Hematopoietic multipotent progenitor cell (in vitro differentiated cells): Measurements from ENCODE around the gene LRRC31. TPM values are rescaled to one million over a fixed set of nuclear protein-coding genes. Genes with fewer than 3 reads are reported as not detected.

Experiments used
- DNase-seq, 3 donors: peaks; one replicate each; pipeline ENCODE4 v3.0.0-alpha.2; 2011 to 2015; ENCODE audit warnings: low read depth in 2 of 3, low spot score in 2 of 3
- total RNA-seq: library from RNA; depleted of rRNA; stranded (reverse); fragments of >200 nt; gene quantifications from one replicate; pipeline ENCODE4 v1.2.3, GENCODE V29; 2012

LRRC31 gene
- total RNA-seq, 1 donor: not detected

GRCh38 chr3:169815590-169816150 is 54.1 kb downstream of the LRRC31 start:
- peak in 1 of 3 donors; percentile 25 for DNase-seq

DNA sequence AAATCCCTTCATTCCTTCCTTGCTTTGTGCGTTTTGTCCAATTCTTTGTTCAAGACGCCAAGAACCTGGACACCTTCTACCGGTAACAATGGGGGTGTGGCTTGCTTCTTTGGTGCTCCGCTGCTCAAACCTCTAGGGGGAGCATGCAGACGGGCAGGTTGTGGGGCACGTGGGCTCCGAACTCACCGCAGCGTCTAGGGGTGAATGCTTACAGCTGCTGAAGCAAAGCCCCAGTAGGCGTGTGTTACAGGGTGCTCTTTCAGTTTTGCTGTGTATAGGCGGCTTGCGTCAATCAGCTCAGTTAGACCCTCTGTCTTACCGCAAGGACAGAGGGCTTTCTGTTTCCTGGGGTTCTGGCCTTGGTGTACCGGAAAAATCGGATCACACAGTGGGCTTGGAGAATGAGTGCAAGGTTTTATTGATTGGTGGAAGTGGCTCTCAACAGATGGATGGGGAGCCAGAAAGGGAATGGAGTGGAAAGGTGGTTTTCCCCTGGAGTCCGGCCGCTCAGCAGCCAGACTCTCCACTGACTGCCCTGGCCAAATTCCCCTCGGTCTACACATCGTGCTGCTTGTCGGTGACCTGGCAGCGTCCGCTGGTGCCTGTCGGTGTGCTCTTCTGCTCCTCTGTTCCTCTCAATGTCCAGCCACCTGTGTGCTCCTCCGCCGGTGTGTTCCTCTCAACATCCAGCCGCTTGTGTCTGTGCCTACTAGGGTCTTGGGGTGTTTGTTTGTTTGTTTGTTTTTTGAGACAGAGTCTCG is 55.8 kb downstream of the LRRC31 start:
- peak; percentile 29 to 87 (median 81) for DNase-seq

GRCh38 chr3:169813278-169813677 is 56.5 kb downstream of the LRRC31 start:
- DNase-seq: no peak

GRCh38 chr3:169812332-169813235 is 57.2 kb downstream of the LRRC31 start, which contains the start of the genes LRRC34 and LRRIQ4:
Gene LRRC34, minus strand, starts transcription at chr3:169812904. Its CDS starts 356 bp downstream, at chr3:169812548.
Gene LRRIQ4, plus strand, starts transcription at chr3:169812870. Its CDS starts 9,052 bp downstream, at chr3:169821922.
- peak; percentile 24 to 74 (median 59) for DNase-seq

DNA sequence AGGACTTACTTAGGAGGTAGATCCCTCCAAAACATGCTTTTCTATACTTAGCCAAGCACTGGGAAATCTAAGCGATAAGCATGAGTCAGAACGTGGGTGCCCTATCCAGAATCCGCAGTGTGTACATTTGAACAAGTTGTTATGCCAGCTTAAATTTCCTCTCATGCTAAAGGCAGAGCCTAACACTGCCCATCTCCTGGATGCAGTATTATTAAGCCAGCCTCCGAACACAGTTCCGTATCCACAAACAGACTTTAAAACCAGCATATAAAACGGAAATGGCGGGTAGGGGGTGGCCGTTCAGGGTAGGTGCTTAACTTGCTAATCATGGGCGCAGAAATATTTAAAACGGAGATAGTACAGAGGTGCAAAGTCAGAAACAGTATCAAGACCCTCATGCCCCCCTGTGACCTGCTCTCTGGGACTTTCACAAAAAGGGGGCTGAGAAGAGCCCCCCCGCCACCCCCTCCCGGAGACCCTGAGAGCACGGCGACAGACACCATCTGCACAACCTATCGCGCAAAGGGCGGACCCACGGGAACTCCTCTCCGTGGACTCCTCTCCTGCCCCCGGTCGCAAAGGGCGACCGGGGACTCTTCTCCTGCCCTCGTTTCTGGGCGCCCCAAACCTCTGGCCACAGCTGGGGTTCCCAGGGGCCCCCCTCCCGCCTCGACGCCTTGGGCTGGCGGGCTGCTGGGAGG is 58.0 kb downstream of the LRRC31 start:
- peak; percentile 10 to 68 (median 56) for DNase-seq

DNA sequence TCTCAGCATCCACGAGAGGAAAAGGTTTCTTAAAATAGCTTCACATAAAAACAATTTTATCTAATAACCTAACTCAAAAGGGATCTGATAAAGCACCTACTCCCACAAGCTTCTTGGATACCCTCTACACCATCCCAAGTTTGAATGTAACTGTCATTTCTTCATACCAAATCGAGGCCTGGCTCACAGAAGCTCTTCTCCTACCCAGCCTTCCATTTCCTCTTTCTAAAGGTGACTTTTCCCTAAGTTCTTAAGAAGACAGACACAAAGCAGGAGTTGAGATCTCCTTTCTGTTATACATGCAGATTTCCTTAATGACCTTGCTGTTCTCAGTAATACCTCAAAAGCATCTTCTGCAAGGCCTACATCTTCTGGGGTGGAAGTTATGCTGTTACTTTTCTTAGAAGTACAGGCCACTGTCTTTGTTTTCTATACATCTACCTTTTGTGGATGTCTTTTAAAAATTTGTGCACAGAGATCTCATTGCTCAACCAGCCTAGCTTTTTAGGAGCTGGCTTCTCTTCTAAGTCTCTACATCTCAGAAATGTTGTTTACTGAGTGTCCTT is 60.4 kb downstream of the LRRC31 start:
- no peak for DNase-seq

DNA sequence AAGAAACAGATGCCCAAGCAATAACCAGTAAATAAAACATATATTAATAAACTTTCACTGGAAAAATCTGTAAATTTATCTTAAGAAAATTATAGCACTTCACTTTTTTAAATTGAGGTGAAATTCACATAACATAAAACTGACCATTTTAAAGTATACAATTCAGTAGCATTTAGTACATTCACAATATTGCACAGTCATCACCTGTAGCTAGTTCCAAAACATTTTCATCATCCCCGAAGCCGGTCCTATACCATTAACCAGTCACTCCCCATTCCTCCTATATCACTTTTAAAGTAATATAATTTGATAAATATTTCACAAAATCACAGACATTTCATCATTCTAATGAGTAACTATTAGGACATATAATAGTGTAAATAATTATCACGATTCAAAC is 65.1 kb downstream of the LRRC31 start:
- DNase-seq: no peak

DNA sequence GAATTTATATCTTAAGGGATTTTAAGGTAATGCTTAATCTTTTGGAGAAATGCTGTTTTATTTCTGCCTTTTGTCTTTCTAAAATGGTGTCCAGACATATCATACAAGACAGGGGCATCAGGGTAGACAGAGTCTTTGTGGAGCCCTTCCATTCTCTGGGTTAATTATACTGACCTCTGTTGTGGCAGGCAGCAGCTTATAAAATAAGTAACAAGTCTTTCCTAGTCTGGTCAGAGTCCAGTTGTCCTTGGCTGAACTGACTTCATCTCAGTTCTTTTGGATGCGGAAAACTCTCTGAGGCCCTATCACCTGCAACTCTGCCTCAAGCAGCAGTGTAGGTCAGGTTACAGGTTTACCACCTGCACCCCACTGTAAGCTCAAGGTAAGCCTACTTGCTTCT is 77.4 kb downstream of the LRRC31 start:
- no peak for DNase-seq

DNA sequence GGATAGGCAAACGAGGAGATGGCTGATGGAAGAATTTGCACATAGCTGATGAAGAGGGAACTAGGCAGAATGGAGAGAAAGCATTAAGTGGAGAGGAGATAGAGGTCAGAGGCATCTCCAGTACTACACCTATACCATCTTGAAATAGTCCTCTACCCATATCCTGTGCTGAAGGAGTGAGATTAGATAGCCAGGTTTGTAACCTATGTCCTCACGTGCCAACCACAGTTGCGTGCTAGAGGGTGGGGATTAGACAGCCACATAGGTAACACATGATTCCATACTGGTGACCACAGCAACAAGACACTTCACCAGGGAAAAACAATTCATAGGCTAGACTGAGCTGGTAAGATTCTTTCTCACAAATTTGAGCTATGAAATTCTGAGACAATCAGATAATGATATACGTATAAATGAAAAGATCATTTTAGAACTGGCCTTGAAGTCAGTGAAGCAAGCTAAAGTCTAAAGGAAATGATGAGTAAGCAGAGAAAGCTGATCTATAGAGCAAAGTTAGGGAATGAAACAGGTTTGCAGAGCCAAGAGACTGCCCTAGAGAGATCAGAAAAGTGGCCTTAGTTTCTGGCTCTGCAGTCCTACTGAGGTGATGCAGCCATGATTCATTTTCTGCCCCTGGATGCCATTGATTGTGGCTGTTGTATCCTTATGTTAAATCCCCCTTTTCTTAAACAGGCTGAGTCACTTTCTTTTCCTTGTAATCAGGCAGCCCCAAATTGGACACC is 78.9 kb downstream of the LRRC31 start:
- DNase-seq: no peak

- DNase-seq: no peak
Observed at GRCh38 chr3:169790219-169790618, 79.5 kb downstream of the LRRC31 start.

Other genes starting within 250 kb of the LRRC31 start
- 27.7 TPM for gene MECOM, start 206.2 kb downstream of the LRRC31 start, total RNA-seq
- gene TERC, start 104.9 kb downstream of the LRRC31 start, total RNA-seq: 149 TPM
- gene ACTRT3, start 100.4 kb downstream of the LRRC31 start, total RNA-seq: 2.4 TPM
- 13.5 TPM for gene MYNN, start 96.5 kb downstream of the LRRC31 start, total RNA-seq
- gene LRRIQ4, start 57.1 kb downstream of the LRRC31 start, total RNA-seq: under 0.01 TPM
- 6.7 TPM for gene LRRC34, start 57.0 kb downstream of the LRRC31 start, total RNA-seq
- not detected for gene SAMD7, start 41.6 kb upstream of the LRRC31 start, total RNA-seq
- 11.3 TPM for gene SEC62, start 96.9 kb upstream of the LRRC31 start, total RNA-seq
- gene GPR160, start 168.1 kb upstream of the LRRC31 start, total RNA-seq: 1.6 TPM